Psoas muscle (tissue), 8 donors: ENCODE results near the gene DNM3. TPM values are rescaled to one million over a fixed set of nuclear protein-coding genes. Genes with fewer than 3 reads are reported as not detected.

ENCODE experiments used
- ATAC-seq, 4 donors: fragments of 200-7000 bp; cut with Tn5 transposase; one replicate each; pipeline ENCODE4 v1.9.1; 2020; ENCODE audit warnings: moderate library complexity in 3 of 4, mild to moderate bottlenecking in 2 of 4
- DNase-seq, 2 donors: peaks; one replicate each; pipeline ENCODE4 v3.0.0-alpha.2; 2020
- H3K27ac ChIP-seq: fragments of 200-600 bp; one replicate; pipeline ENCODE4 v1.8.0; 2022
- H3K27me3 ChIP-seq, 3 donors: fragments of 200-600 bp in 1 of 3; one replicate each; pipeline versions ENCODE4 v1.6.1 to v1.8.0; 2013 to 2022; ENCODE audit warnings: low read length in 2 of 3, mild to moderate bottlenecking in 2 of 3, moderate library complexity in 1 of 3; ENCODE audit not compliant: insufficient read depth in 3 of 3
- H3K36me3 ChIP-seq, 2 donors: fragments of 200-600 bp in 1 of 2; one replicate each; pipeline versions ENCODE4 v1.6.1 to v1.8.0; 2013 to 2022; ENCODE audit warnings: low read depth in 1 of 2, mild to moderate bottlenecking in 1 of 2, moderate library complexity in 1 of 2; ENCODE audit not compliant: insufficient read depth in 1 of 2
- H3K4me1 ChIP-seq: fragments of 200-600 bp; one replicate; pipeline ENCODE4 v1.8.0; 2022
- H3K4me3 ChIP-seq: fragments of 200-600 bp; one replicate; pipeline ENCODE4 v1.8.0; 2022; ENCODE audit warnings: mild to moderate bottlenecking
- H3K9me3 ChIP-seq: fragments of 200-600 bp; one replicate; pipeline ENCODE4 v1.8.0; 2022
- WGBS, 3 donors: extraction: QIAGEN DNeasy Blood & Tissue Kit; methylation state at CpG; one replicate each; pipeline versions ENCODE4 v1.1.6 to v1.1.7; 2013; 5-methylcytosine and 5-hydroxymethylcytosine counted together
- intact Hi-C, 2 donors: fragments of 100-400 bp; cut with DNase I; formaldehyde crosslinking; loops; one replicate each; pipeline versions ENCODE4 v1.11.0 to v1.14.2; 2022
- polyA plus RNA-seq, 3 donors: library from polyadenylated mRNA; stranded (reverse); fragments of 200-250 nt; gene quantifications; one replicate each; pipeline ENCODE4 v1.2.3, GENCODE V29; 2013
- total RNA-seq, 4 donors: library from RNA; stranded (reverse); fragmentation: NEBNext Ultra II Directional in 2 of 4; extraction: Animal tissue kit (Norgen Biotek cat#: 25700) in 2 of 4; gene quantifications; one replicate each; pipeline versions ENCODE4 v1.2.1 to v1.2.4, GENCODE V29; 2021 to 2023
- TF ChIP-seq, protein P1 (sequence below): fragments of 200-600 bp; IDR thresholded peaks from one replicate; pipeline ENCODE4 v1.8.0; 2022; ENCODE audit warnings: antibody characterized with exemption
- donor health status: healthy with polysubstance abuse.
- donor health status: DM: no; HTN: no; CAD: no; lungs with moderate emphysema.
- donor health status: Bipolar disorder and iron deficiency.
- donor health status: healthy.
- donor health status: DM: yes; HTN: yes; CAD: no.
- donor health status: DM: no; HTN: no; CAD: no.
- donor health status: DM: no; HTN: no; CAD: no.
- donor health status: DM: yes; HTN: yes; CAD: no.

Gene DNM3
- total and polyA plus RNA-seq, 7 donors: 0.31 to 1.0 (median 0.77) TPM

- intact Hi-C loops: no loop called here
- Histone ChIP-seq H3K36me3 (no peaks in the 10 kb centered on the region), H3K4me3 (no peak overlapping the region), H3K27me3 (no peaks in the 10 kb centered on the region), H3K27ac (no peak overlapping the region), H3K4me1 (no peaks in the 10 kb centered on the region), H3K9me3 (no peaks in the 10 kb centered on the region)
- no peak for DNase-seq
- no peak for ATAC-seq
- 82 to 87% (median 86%) methylated on average over 4 of the region's 4 CpGs for WGBS, 3 donors
- TF ChIP-seq, protein P1, sequence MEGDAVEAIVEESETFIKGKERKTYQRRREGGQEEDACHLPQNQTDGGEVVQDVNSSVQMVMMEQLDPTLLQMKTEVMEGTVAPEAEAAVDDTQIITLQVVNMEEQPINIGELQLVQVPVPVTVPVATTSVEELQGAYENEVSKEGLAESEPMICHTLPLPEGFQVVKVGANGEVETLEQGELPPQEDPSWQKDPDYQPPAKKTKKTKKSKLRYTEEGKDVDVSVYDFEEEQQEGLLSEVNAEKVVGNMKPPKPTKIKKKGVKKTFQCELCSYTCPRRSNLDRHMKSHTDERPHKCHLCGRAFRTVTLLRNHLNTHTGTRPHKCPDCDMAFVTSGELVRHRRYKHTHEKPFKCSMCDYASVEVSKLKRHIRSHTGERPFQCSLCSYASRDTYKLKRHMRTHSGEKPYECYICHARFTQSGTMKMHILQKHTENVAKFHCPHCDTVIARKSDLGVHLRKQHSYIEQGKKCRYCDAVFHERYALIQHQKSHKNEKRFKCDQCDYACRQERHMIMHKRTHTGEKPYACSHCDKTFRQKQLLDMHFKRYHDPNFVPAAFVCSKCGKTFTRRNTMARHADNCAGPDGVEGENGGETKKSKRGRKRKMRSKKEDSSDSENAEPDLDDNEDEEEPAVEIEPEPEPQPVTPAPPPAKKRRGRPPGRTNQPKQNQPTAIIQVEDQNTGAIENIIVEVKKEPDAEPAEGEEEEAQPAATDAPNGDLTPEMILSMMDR: no peak
Observed at GRCh38 chr1:171863531-171863930, 22.2 kb downstream of the DNM3 start.

- Histone ChIP-seq H3K27me3 (no peaks in the 10 kb centered on the region), H3K27ac (no peak overlapping the region), H3K4me1 (no peaks in the 10 kb centered on the region), H3K36me3 (no peaks in the 10 kb centered on the region), H3K9me3 (no peaks in the 10 kb centered on the region), H3K4me3 (no peak overlapping the region)
- intact Hi-C loops: no loop called here
- TF ChIP-seq, protein P1: no peak
- ATAC-seq (no peak), DNase-seq (no peak)
Observed at GRCh38 chr1:171864308-171864707, 23.0 kb downstream of the DNM3 start.

- Histone ChIP-seq H3K4me3 (no peak overlapping the region), H3K9me3 (no peaks in the 10 kb centered on the region), H3K27me3 (no peaks in the 10 kb centered on the region), H3K27ac (no peak overlapping the region), H3K4me1 (no peaks in the 10 kb centered on the region), H3K36me3 (no peaks in the 10 kb centered on the region)
- intact Hi-C loops: no loop called here
- DNase-seq: no peak
- no peak for ATAC-seq
- TF ChIP-seq, protein P1: no peak
- 87 to 91% (median 90%) methylated on average over 6 of the region's 6 CpGs for WGBS, 3 donors
Observed at GRCh38 chr1:171865106-171865505, 23.8 kb downstream of the DNM3 start.

DNA sequence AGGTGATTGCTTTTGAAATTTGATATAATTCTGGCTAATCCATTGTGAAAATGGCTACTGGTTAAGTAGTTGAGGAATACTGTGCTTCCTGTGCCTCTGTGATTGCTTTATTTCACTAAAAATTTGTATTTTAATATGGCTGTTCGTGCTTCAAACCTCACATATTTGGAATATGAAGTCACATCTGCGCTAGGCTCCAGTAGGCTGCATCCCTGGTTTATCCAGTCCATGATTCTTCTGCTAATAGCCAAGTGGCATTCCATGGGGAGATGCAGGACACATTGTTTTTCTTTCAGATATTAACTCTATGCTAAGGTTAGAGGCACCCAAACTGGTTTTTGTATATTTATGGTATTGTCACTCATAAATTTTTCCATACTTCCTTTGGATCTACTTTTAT is 25.9 kb downstream of the DNM3 start:
- whole genome bisulfite sequencing, 3 donors: 62 to 90% (median 89%) methylated on average over 2 of the region's 2 CpGs
- Histone ChIP-seq H3K4me1 (no peaks in the 10 kb centered on the region), H3K36me3 (no peaks in the 10 kb centered on the region), H3K9me3 (no peaks in the 10 kb centered on the region), H3K4me3 (no peak overlapping the region), H3K27ac (no peak overlapping the region), H3K27me3 (no peaks in the 10 kb centered on the region)
- ATAC-seq (no peak), DNase-seq (no peak)
- TF ChIP-seq, protein P1: no peak
- intact Hi-C loops: no loop called here

DNA sequence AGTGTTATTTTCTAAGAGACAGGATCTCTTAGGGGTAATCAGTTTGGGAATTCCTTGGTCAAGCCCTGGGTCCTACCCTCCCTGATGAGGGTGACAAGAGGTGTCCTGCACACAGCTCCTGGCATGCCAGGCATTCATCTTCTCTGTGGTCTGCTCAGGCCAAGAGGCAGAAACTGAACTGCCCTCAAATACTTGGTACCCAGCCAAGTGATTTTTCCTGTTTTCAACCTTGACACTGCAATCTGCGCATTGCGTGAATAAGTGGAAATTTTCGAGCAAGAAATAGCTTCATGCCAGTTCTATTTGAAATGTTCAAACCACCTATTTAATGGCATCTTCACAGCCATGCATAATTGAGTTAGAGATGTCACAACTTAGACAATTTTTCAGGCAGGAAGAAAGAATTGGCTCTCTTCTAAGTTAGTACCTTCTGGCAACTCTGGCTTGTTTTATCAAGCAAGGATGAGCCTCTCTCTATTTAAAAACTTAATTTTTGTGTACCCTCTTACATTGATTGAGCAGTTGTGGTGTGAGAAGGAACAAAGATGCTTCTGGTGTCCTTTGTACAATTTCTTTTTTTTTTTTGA is 27.0 kb downstream of the DNM3 start:
- Histone ChIP-seq H3K4me3 (no peak overlapping the region), H3K36me3 (no peaks in the 10 kb centered on the region), H3K4me1 (no peaks in the 10 kb centered on the region), H3K27ac (no peak overlapping the region), H3K27me3 (no peaks in the 10 kb centered on the region), H3K9me3 (no peaks in the 10 kb centered on the region)
- TF ChIP-seq, protein P1: no peak
- 11 to 20% (median 17%) methylated on average over 3 of the region's 3 CpGs for WGBS, 3 donors
- DNase-seq (no peak), ATAC-seq (no peak)
- intact Hi-C loops: no loop called here
